Suprapubic skin (tissue), 4 donors: ENCODE measurements around the gene TMEM255A. TPM values are rescaled to one million over a fixed set of nuclear protein-coding genes. Genes with fewer than 3 reads are reported as not detected.

Experiments used
- DNase-seq, 2 donors: peaks; one replicate each; pipeline ENCODE4 v3.0.0-alpha.2; 2019; ENCODE audit warnings: low spot score in 2 of 2
- H3K27ac ChIP-seq: fragments of 200-600 bp; sonication (generic); one replicate; pipeline ENCODE4 v1.5.1; 2019
- H3K27me3 ChIP-seq: fragments of 200-600 bp; sonication (generic); one replicate; pipeline ENCODE4 v1.5.1; 2019
- H3K36me3 ChIP-seq: fragments of 200-600 bp; sonication (generic); one replicate; pipeline ENCODE4 v1.5.1; 2019
- H3K4me1 ChIP-seq: fragments of 200-600 bp; sonication (generic); one replicate; pipeline ENCODE4 v1.5.1; 2019
- H3K4me3 ChIP-seq: fragments of 200-600 bp; sonication (generic); one replicate; pipeline ENCODE4 v1.5.1; 2019; ENCODE audit warnings: mild to moderate bottlenecking
- H3K9me3 ChIP-seq: fragments of 200-600 bp; sonication (generic); one replicate; pipeline ENCODE4 v1.5.1; 2019
- CTCF ChIP-seq, 2 donors: fragments of 200-600 bp in 1 of 2; fragments of 450-650 bp in 1 of 2; sonication (generic) in 1 of 2; IDR thresholded peaks; one replicate each; pipeline ENCODE4 v1.5.1; 2016 to 2019; ENCODE audit warnings: antibody characterized with exemption in 2 of 2, mild to moderate bottlenecking in 1 of 2, moderate library complexity in 1 of 2
- EP300 ChIP-seq: sonication (generic); formaldehyde crosslinking; IDR thresholded peaks from one replicate; pipeline ENCODE4 v1.6.1; 2017; ENCODE audit warnings: antibody characterized with exemption
- POLR2A ChIP-seq, 2 donors: fragments of 450-650 bp; IDR thresholded peaks; one replicate each; pipeline ENCODE4 v1.6.1; 2017; ENCODE audit warnings: antibody characterized with exemption in 2 of 2, mild to moderate bottlenecking in 2 of 2, moderate library complexity in 2 of 2
- POLR2AphosphoS5 ChIP-seq, 3 donors: sonication (generic); formaldehyde crosslinking; IDR thresholded peaks; one replicate each; pipeline ENCODE4 v1.6.1; 2017; ENCODE audit warnings: antibody characterized with exemption in 3 of 3
- WGBS: methylation state at CpG from one replicate; pipeline ENCODE4 v1.1.5; 2018; 5-methylcytosine and 5-hydroxymethylcytosine counted together
- total RNA-seq, 4 donors: library from RNA; depleted of rRNA; stranded (reverse); fragments of >200 nt; gene quantifications; one replicate each; pipeline ENCODE4 v1.1.0, GENCODE V29; 2016

The TMEM255A gene
- total RNA-seq, 4 donors from 2014 or later, result 0.72 to 1.7 (median 1.6) TPM

- no peak for TF ChIP-seq POLR2AphosphoS5 (IDR thresholded peaks at IDR 0.05)
- TF ChIP-seq EP300, result no peak
- TF ChIP-seq CTCF (IDR thresholded peaks at IDR 0.05), result no peak
- TF ChIP-seq POLR2A (IDR thresholded peaks at IDR 0.05), result no peak
- DNase-seq, result no peak
- Histone ChIP-seq H3K27ac (no peak overlapping the region), H3K4me3 (no peak overlapping the region), H3K9me3 (no peaks in the 10 kb centered on the region), H3K36me3 (no peaks in the 10 kb centered on the region), H3K27me3 (no peaks in the 10 kb centered on the region), H3K4me1 (peaks cover 18% of the 10 kb centered on the region)
- 72% methylated on average over 2 of the region's 2 CpGs for WGBS
Observed at GRCh38 chrX:120306630-120307029, 4.6 kb downstream of the TMEM255A start.

- TF ChIP-seq CTCF (IDR thresholded peaks at IDR 0.05) (no peak), EP300 (no peak), POLR2AphosphoS5 (IDR thresholded peaks at IDR 0.05) (no peak), POLR2A (IDR thresholded peaks at IDR 0.05) (no peak)
- no peak for DNase-seq
- no peaks in the 10 kb centered on the region for H3K9me3 ChIP-seq
- no peaks in the 10 kb centered on the region for H3K27me3 ChIP-seq
- peaks cover 11% of the 10 kb centered on the region for H3K4me1 ChIP-seq
- 55% methylated on average over 11 of the region's 11 CpGs for WGBS
- no peaks in the 10 kb centered on the region for H3K36me3 ChIP-seq
- H3K4me3 ChIP-seq, result no peak overlapping the region
- H3K27ac ChIP-seq, result no peak overlapping the region
Observed at GRCh38 chrX:120305531-120306141, 5.6 kb downstream of the TMEM255A start.

GRCh38 chrX:120304256-120304655 is 7.0 kb downstream of the TMEM255A start:
- H3K9me3 ChIP-seq, result no peaks in the 10 kb centered on the region
- no peaks in the 10 kb centered on the region for H3K4me1 ChIP-seq
- H3K27ac ChIP-seq, result no peak overlapping the region
- WGBS, result 64% methylated on average over 8 of the region's 8 CpGs
- H3K4me3 ChIP-seq, result no peak overlapping the region
- H3K36me3 ChIP-seq, result no peaks in the 10 kb centered on the region
- TF ChIP-seq POLR2A (IDR thresholded peaks at IDR 0.05) (no peak), POLR2AphosphoS5 (IDR thresholded peaks at IDR 0.05) (no peak), CTCF (IDR thresholded peaks at IDR 0.05) (no peak), EP300 (no peak)
- DNase-seq, result no peak
- H3K27me3 ChIP-seq, result no peaks in the 10 kb centered on the region

- 30% methylated on average over 4 of the region's 4 CpGs for WGBS
- Histone ChIP-seq H3K27me3 (no peaks in the 10 kb centered on the region), H3K4me3 (no peak overlapping the region), H3K36me3 (no peaks in the 10 kb centered on the region), H3K27ac (no peak overlapping the region), H3K4me1 (no peaks in the 10 kb centered on the region), H3K9me3 (no peaks in the 10 kb centered on the region)
- no peak for TF ChIP-seq POLR2A (IDR thresholded peaks at IDR 0.05)
- TF ChIP-seq CTCF (IDR thresholded peaks at IDR 0.05), result no peak
- TF ChIP-seq EP300, result no peak
- TF ChIP-seq POLR2AphosphoS5 (IDR thresholded peaks at IDR 0.05), result no peak
- DNase-seq, result no peak
Observed at GRCh38 chrX:120302434-120302833, 8.8 kb downstream of the TMEM255A start.

GRCh38 chrX:120301960-120302359 is 9.3 kb downstream of the TMEM255A start:
- H3K36me3 ChIP-seq, result no peaks in the 10 kb centered on the region
- no peaks in the 10 kb centered on the region for H3K4me1 ChIP-seq
- WGBS, result 56% methylated on average over 4 of the region's 4 CpGs
- no peaks in the 10 kb centered on the region for H3K9me3 ChIP-seq
- H3K27ac ChIP-seq, result no peak overlapping the region
- DNase-seq, result no peak
- H3K27me3 ChIP-seq, result no peaks in the 10 kb centered on the region
- TF ChIP-seq POLR2AphosphoS5 (IDR thresholded peaks at IDR 0.05), result no peak
- no peak for TF ChIP-seq POLR2A (IDR thresholded peaks at IDR 0.05)
- no peak for TF ChIP-seq EP300
- no peak for TF ChIP-seq CTCF (IDR thresholded peaks at IDR 0.05)
- no peak overlapping the region for H3K4me3 ChIP-seq
